H1 (cell line): ENCODE data around the gene SLC15A3. TPM values are rescaled to one million over a fixed set of nuclear protein-coding genes. Genes with fewer than 3 reads are reported as not detected.

ENCODE experiments used
- CTCF ChIA-PET: fragments of 300-600 bp; sonication (Branson Sonifier 250); formaldehyde crosslinking; loops from one replicate; lab custom pipeline; 2021; ENCODE audit not compliant: partially characterized antibody; lab: Charles Lee
- POLR2A ChIA-PET: fragments of 300-600 bp; sonication (Branson Sonifier 250); formaldehyde crosslinking; loops from one replicate; lab custom pipeline; 2021; ENCODE audit warnings: inconsistent platforms; ENCODE audit not compliant: partially characterized antibody; lab: Charles Lee
- DNase-seq, 2 experiments: peaks; one replicate each; pipeline versions ENCODE4 v3.0.0 to v3.0.0-alpha.2; 2010 to 2022; ENCODE audit warnings: low spot score in 2 of 2, low read depth in 1 of 2, mixed read lengths in 1 of 2
- FAIRE-seq: peaks from 2 replicates; lab custom pipeline; 2011; peaks lifted over from hg19 to GRCh38; lab: Jason Lieb, UNC
- H2AFZ ChIP-seq: 2 replicates; pipeline ENCODE4 v1.8.1; 2012; ENCODE audit warnings: low read length, inconsistent platforms
- H2AK5ac ChIP-seq: 2 replicates; pipeline ENCODE4 v1.6.1; 2013; ENCODE audit warnings: low read depth, low read length
- H2BK120ac ChIP-seq: replicated peaks from 2 replicates; pipeline ENCODE3; 2013; ENCODE audit warnings: low read depth, low read length, inconsistent platforms
- H2BK12ac ChIP-seq: 2 replicates; pipeline ENCODE4 v1.6.1; 2013; ENCODE audit warnings: low read depth, low read length
- H2BK15ac ChIP-seq: 2 replicates; pipeline ENCODE4 v1.6.1; 2013; ENCODE audit warnings: low read length
- H2BK20ac ChIP-seq: 2 replicates; pipeline ENCODE4 v1.6.1; 2013; ENCODE audit warnings: low read length
- H2BK5ac ChIP-seq: 2 replicates; pipeline ENCODE4 v1.6.1; 2013; ENCODE audit warnings: low read depth, low read length
- H3K14ac ChIP-seq: 2 replicates; pipeline ENCODE4 v1.6.1; 2013; ENCODE audit warnings: inconsistent platforms; ENCODE audit not compliant: insufficient read length
- H3K18ac ChIP-seq: 2 replicates; pipeline ENCODE4 v1.6.1; 2013; ENCODE audit warnings: low read length; ENCODE audit errors: extremely low read depth
- H3K23ac ChIP-seq: 2 replicates; pipeline ENCODE4 v1.6.1; 2013; ENCODE audit warnings: inconsistent platforms; ENCODE audit not compliant: insufficient read length
- H3K23me2 ChIP-seq: 2 replicates; pipeline ENCODE4 v1.6.1; 2013; ENCODE audit warnings: low read depth, low read length
- H3K27ac ChIP-seq: 2 replicates; pipeline ENCODE4 v1.6.1; 2011; ENCODE audit warnings: low read depth, low read length, inconsistent platforms
- H3K27me3 ChIP-seq, 4 experiments: replicated peaks in 1 of 4; 1 replicate in 1 of 4; 2 replicates in 3 of 4; pipeline versions ENCODE4 v1.6.1 to v1.8.1; 2011 to 2013; ENCODE audit warnings: low read length in 3 of 4, mild to moderate bottlenecking in 3 of 4, inconsistent platforms in 2 of 4, mixed read lengths in 2 of 4, moderate library complexity in 1 of 4; ENCODE audit not compliant: control insufficient read depth in 3 of 4, insufficient read depth in 3 of 4; ENCODE audit errors: extremely low read depth in 1 of 4
- H3K36me3 ChIP-seq, 4 experiments: 2 replicates each; pipeline versions ENCODE4 v1.6.1 to v1.8.1; 2011 to 2013; ENCODE audit warnings: mild to moderate bottlenecking in 4 of 4, low read length in 3 of 4, moderate library complexity in 2 of 4, control low read depth in 1 of 4, inconsistent platforms in 1 of 4; ENCODE audit not compliant: insufficient read depth in 4 of 4, control insufficient read depth in 2 of 4
- H3K4ac ChIP-seq: replicated peaks from 2 replicates; pipeline ENCODE3; 2013; ENCODE audit warnings: low read length, low read depth, mixed read lengths, inconsistent platforms; ENCODE audit not compliant: insufficient read length
- H3K4me1 ChIP-seq, 4 experiments: replicated peaks in 1 of 4; 1 replicate in 1 of 4; 2 replicates in 3 of 4; pipeline versions ENCODE4 v1.6.1 to v1.8.1; 2011 to 2013; ENCODE audit warnings: low read length in 3 of 4, inconsistent platforms in 2 of 4, mixed read lengths in 1 of 4; ENCODE audit not compliant: insufficient read depth in 4 of 4, control insufficient read depth in 3 of 4
- H3K4me2 ChIP-seq, 2 experiments: 2 replicates each; pipeline versions ENCODE4 v1.6.1 to v1.8.1; 2011 to 2013; ENCODE audit warnings: low read depth in 2 of 2, low read length in 2 of 2, control low read depth in 1 of 2, inconsistent platforms in 1 of 2, mild to moderate bottlenecking in 1 of 2; ENCODE audit not compliant: insufficient read depth in 1 of 2
- H3K4me3 ChIP-seq, 4 experiments: fragments of 200-600, 300-600 bp in 1 of 4; sonication (generic), shearing (Covaris generic), sonication (Bioruptor Twin) in 1 of 4; 2 replicates each; pipeline versions ENCODE4 v1.5.1 to v1.8.1; 2011 to 2016; ENCODE audit warnings: low read length in 4 of 4, low read depth in 3 of 4, control low read depth in 2 of 4, inconsistent platforms in 2 of 4, mild to moderate bottlenecking in 2 of 4, mixed read lengths in 1 of 4, moderate library complexity in 1 of 4; ENCODE audit not compliant: insufficient read depth in 2 of 4; ENCODE audit errors: extremely low read depth in 1 of 4
- H3K56ac ChIP-seq: replicated peaks from 2 replicates; pipeline ENCODE3; 2013; ENCODE audit warnings: low read depth, mild to moderate bottlenecking, mixed read lengths, low read length, inconsistent platforms; ENCODE audit not compliant: insufficient read length
- H3K79me1 ChIP-seq: 2 replicates; pipeline ENCODE4 v1.6.1; 2013; ENCODE audit warnings: low read depth, low read length, control low read depth
- H3K79me2 ChIP-seq, 2 experiments: 2 replicates each; pipeline versions ENCODE4 v1.6.1 to v1.8.1; 2012 to 2013; ENCODE audit warnings: low read length in 2 of 2, mild to moderate bottlenecking in 2 of 2, inconsistent platforms in 1 of 2; ENCODE audit not compliant: insufficient read depth in 2 of 2, control insufficient read depth in 1 of 2
- H3K9ac ChIP-seq, 4 experiments: replicated peaks in 1 of 4; 1 replicate in 1 of 4; 2 replicates in 3 of 4; pipeline versions ENCODE4 v1.6.1 to v1.8.1; 2011 to 2013; ENCODE audit warnings: low read depth in 3 of 4, low read length in 3 of 4, control low read depth in 2 of 4, mild to moderate bottlenecking in 2 of 4, moderate library complexity in 2 of 4, inconsistent platforms in 1 of 4; ENCODE audit errors: extremely low read depth in 1 of 4
- H3K9me3 ChIP-seq, 2 experiments: 2 replicates each; pipeline versions ENCODE4 v1.6.1 to v1.8.1; 2012 to 2013; ENCODE audit warnings: mild to moderate bottlenecking in 2 of 2, moderate library complexity in 2 of 2, control low read depth in 1 of 2, inconsistent platforms in 1 of 2, low read depth in 1 of 2, low read length in 1 of 2, mixed read lengths in 1 of 2; ENCODE audit not compliant: insufficient read depth in 2 of 2
- H4K20me1 ChIP-seq, 2 experiments: replicated peaks in 1 of 2; 2 replicates each; pipeline versions ENCODE3 to v1.8.1; 2011 to 2013; ENCODE audit warnings: inconsistent platforms in 2 of 2, low read length in 2 of 2, mild to moderate bottlenecking in 1 of 2; ENCODE audit not compliant: insufficient read depth in 2 of 2, control insufficient read depth in 1 of 2
- H4K5ac ChIP-seq: 2 replicates; pipeline ENCODE4 v1.6.1; 2013; ENCODE audit warnings: low read length, low read depth, mixed read lengths, inconsistent platforms; ENCODE audit not compliant: insufficient read length
- H4K8ac ChIP-seq: 2 replicates; pipeline ENCODE4 v1.8.0; 2013; ENCODE audit warnings: mild to moderate bottlenecking, moderate library complexity, low read length, inconsistent platforms; ENCODE audit not compliant: insufficient read depth; ENCODE audit errors: extremely low read depth
- H4K91ac ChIP-seq: replicated peaks from 2 replicates; pipeline ENCODE3; 2013; ENCODE audit warnings: low read length, mixed read lengths, inconsistent platforms; ENCODE audit not compliant: insufficient read length
- BACH1 ChIP-seq: IDR thresholded peaks from 2 replicates; pipeline ENCODE4 v1.6.1; 2012; ENCODE audit warnings: low read length, improper control_type of control experiment
- EZH2 ChIP-seq: fragments of 200-600 bp; sonication (generic); IDR thresholded peaks from 2 replicates; pipeline ENCODE4 v1.7.1; 2012; ENCODE audit warnings: low read depth, mild to moderate bottlenecking, moderate library complexity, low read length, inconsistent platforms; ENCODE audit not compliant: severe bottlenecking
- POLR2A ChIP-seq, 2 experiments: IDR thresholded peaks; 1 replicate in 1 of 2; 2 replicates in 1 of 2; pipeline ENCODE4 v1.6.1; 2011; ENCODE audit warnings: low read depth in 2 of 2, low read length in 2 of 2, mild to moderate bottlenecking in 2 of 2; ENCODE audit errors: control extremely low read depth in 1 of 2
- RAD21 ChIP-seq, 2 experiments: IDR thresholded peaks in 1 of 2; conservative IDR thresholded peaks in 1 of 2; 2 replicates each; pipeline ENCODE4 v1.6.1; 2011; ENCODE audit warnings: low read depth in 2 of 2, low read length in 2 of 2, improper control_type of control experiment in 1 of 2, inconsistent platforms in 1 of 2, mild to moderate bottlenecking in 1 of 2, moderate library complexity in 1 of 2
- SP1 ChIP-seq: IDR thresholded peaks from 2 replicates; pipeline ENCODE4 v1.6.1; 2011; ENCODE audit warnings: low read depth, low read length
- SRF ChIP-seq: IDR thresholded peaks from 2 replicates; pipeline ENCODE4 v1.6.1; 2011; ENCODE audit warnings: mild to moderate bottlenecking, low read depth, low read length, moderate library complexity
- ZNF274 ChIP-seq: IDR thresholded peaks from 2 replicates; pipeline ENCODE4 v1.7.0; 2012; ENCODE audit warnings: low read length, borderline replicate concordance; ENCODE audit errors: extremely low read depth
- WGBS, 2 experiments: shearing (Covaris generic) in 1 of 2; methylation state at CpG; one replicate each; pipeline versions ENCODE4 v1.1.6 to v1.1.7; 2013 to 2015; ENCODE audit warnings: low lambda C conversion rate in 2 of 2, mixed read lengths in 2 of 2, inconsistent platforms in 1 of 2, low coverage in 1 of 2, missing lambda C conversion rate in 1 of 2; ENCODE audit not compliant: insufficient replicate concordance in 2 of 2, insufficient coverage in 1 of 2, insufficient read length in 1 of 2; ENCODE audit errors: extremely low coverage in 1 of 2, missing lambda C conversion rate in 1 of 2; 5-methylcytosine and 5-hydroxymethylcytosine counted together
- polyA plus RNA-seq, 7 experiments: library from polyadenylated mRNA; depleted of rRNA in 3 of 7; stranded (reverse) in 5 of 7; unstranded in 2 of 7; fragments of >200 nt in 5 of 7; fragments of 200-250 nt in 2 of 7; gene quantifications; 1 replicate in 5 of 7; 2 replicates in 1 of 7; 4 replicates in 1 of 7; pipeline versions ENCODE4 v1.2.1 to v1.2.3, GENCODE V29; 2011 to 2013; ENCODE audit warnings: missing spikeins in 2 of 7, mixed read lengths in 2 of 7
- total RNA-seq: library from RNA; stranded (reverse); fragmentation: NEBNext Ultra II Directional; extraction: Animal tissue kit (Norgen Biotek cat#: 25700); gene quantifications from 2 replicates; pipeline ENCODE4 v1.2.1, GENCODE V29; 2021
- TF ChIP-seq, protein P1 (sequence below): IDR thresholded peaks from 2 replicates; pipeline ENCODE4 v1.6.1; 2012; ENCODE audit warnings: low read length, inconsistent platforms
- TF ChIP-seq, protein P2 (sequence below), 3 experiments: IDR thresholded peaks; 1 replicate in 2 of 3; 2 replicates in 1 of 3; pipeline versions ENCODE4 v1.5.1 to v1.6.1; 2011; ENCODE audit warnings: low read length in 3 of 3, mild to moderate bottlenecking in 3 of 3, inconsistent platforms in 2 of 3, low read depth in 1 of 3, moderate library complexity in 1 of 3; ENCODE audit not compliant: insufficient read depth in 1 of 3; ENCODE audit errors: control extremely low read depth in 1 of 3

SLC15A3 gene
- total and polyA plus RNA-seq, 2 of the 8 experiments (the other 6 are each of a cell fraction or from before 2014, with no cell fraction given): 25.8 to 31.0 TPM

- H3K27me3 ChIP-seq: no peaks in the 10 kb centered on the region; a peak in 1 of 7 replicates
- no peak overlapping the region for H3K4me2 ChIP-seq
- no peak overlapping the region for H3K4me3 ChIP-seq
- no peak overlapping the region for H2BK5ac ChIP-seq
- no peak overlapping the region for H2AFZ ChIP-seq
- no peak overlapping the region for H2BK20ac ChIP-seq
- H3K79me2 ChIP-seq: peaks cover 5 to 24% of the 10 kb centered on the region in 2 experiments
- H3K23me2 ChIP-seq: peaks cover 8% of the 10 kb centered on the region
- H3K56ac ChIP-seq: no peak overlapping the region
- no peak overlapping the region for H2BK120ac ChIP-seq
- no peak overlapping the region for H3K18ac ChIP-seq
- DNase-seq (no peak), FAIRE-seq (no peak)
- no peak overlapping the region for H4K8ac ChIP-seq
- H4K20me1 ChIP-seq: peaks cover 0 to 13% of the 10 kb centered on the region in 2 experiments
- H3K14ac ChIP-seq: no peak overlapping the region
- H3K79me1 ChIP-seq: no peaks in the 10 kb centered on the region; the same call in 1 of the 2 replicates
- no peak overlapping the region for H3K23ac ChIP-seq
- no peak overlapping the region for H3K27ac ChIP-seq
- H2BK15ac ChIP-seq: no peak overlapping the region
- CTCF ChIA-PET: interaction anchor here (1.2 kb wide), 2 partner anchors 12 to 28 kb away, joined by 3 to 4 read pairs; no protein-coding TSS in a partner anchor
- peak overlapping the region; percentile 13; the same call in 1 of the 2 replicates for H2BK12ac ChIP-seq
- no peaks in the 10 kb centered on the region for H3K9me3 ChIP-seq
- no peak overlapping the region for H4K5ac ChIP-seq
- POLR2A ChIA-PET: interaction anchor here (4.2 kb wide), 1 partner anchor 12 kb away, joined by 28 read pairs; the partner anchor contains the start of gene PRPF19
- H3K36me3 ChIP-seq: peaks cover 3 to 14% (median 9%) of the 10 kb centered on the region in 4 experiments; a peak in 5 of 8 replicates
- H3K4ac ChIP-seq: no peak overlapping the region
- no peak overlapping the region for H2AK5ac ChIP-seq
- peaks cover 10 to 27% (median 18%) of the 10 kb centered on the region in 4 experiments for H3K4me1 ChIP-seq
- H4K91ac ChIP-seq: no peak overlapping the region
- H3K9ac ChIP-seq: no peak overlapping the region
- 100% methylated on average over 1 of the region's 1 CpG; no CpG with 5 or more reads in 1 of the 2 experiments for WGBS, 2 experiments
- TF ChIP-seq RAD21 (IDR thresholded peaks at IDR 0.05 in 1 of 2, conservative IDR thresholded peaks at IDR 0.05 in 1 of 2; ENCODE audit: low read depth in 2 of 2, low read length in 2 of 2): no peak
- TF ChIP-seq, protein P1, sequence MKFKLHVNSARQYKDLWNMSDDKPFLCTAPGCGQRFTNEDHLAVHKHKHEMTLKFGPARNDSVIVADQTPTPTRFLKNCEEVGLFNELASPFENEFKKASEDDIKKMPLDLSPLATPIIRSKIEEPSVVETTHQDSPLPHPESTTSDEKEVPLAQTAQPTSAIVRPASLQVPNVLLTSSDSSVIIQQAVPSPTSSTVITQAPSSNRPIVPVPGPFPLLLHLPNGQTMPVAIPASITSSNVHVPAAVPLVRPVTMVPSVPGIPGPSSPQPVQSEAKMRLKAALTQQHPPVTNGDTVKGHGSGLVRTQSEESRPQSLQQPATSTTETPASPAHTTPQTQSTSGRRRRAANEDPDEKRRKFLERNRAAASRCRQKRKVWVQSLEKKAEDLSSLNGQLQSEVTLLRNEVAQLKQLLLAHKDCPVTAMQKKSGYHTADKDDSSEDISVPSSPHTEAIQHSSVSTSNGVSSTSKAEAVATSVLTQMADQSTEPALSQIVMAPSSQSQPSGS: no peak
- TF ChIP-seq, protein P2, sequence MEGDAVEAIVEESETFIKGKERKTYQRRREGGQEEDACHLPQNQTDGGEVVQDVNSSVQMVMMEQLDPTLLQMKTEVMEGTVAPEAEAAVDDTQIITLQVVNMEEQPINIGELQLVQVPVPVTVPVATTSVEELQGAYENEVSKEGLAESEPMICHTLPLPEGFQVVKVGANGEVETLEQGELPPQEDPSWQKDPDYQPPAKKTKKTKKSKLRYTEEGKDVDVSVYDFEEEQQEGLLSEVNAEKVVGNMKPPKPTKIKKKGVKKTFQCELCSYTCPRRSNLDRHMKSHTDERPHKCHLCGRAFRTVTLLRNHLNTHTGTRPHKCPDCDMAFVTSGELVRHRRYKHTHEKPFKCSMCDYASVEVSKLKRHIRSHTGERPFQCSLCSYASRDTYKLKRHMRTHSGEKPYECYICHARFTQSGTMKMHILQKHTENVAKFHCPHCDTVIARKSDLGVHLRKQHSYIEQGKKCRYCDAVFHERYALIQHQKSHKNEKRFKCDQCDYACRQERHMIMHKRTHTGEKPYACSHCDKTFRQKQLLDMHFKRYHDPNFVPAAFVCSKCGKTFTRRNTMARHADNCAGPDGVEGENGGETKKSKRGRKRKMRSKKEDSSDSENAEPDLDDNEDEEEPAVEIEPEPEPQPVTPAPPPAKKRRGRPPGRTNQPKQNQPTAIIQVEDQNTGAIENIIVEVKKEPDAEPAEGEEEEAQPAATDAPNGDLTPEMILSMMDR (IDR thresholded peaks at IDR 0.05; ENCODE audit: control extremely low read depth in 1 of 3, insufficient read depth in 1 of 3, low read depth in 1 of 3, low read length in 3 of 3): no peak
- no peak for TF ChIP-seq ZNF274
- no peak for TF ChIP-seq SRF
- TF ChIP-seq BACH1: no peak
- TF ChIP-seq EZH2: no peak
- TF ChIP-seq SP1: no peak
- TF ChIP-seq POLR2A (IDR thresholded peaks at IDR 0.05; ENCODE audit: control extremely low read depth in 1 of 2, low read depth in 2 of 2, low read length in 2 of 2): no peak
Observed at GRCh38 chr11:60917267-60917666, 34.7 kb downstream of the SLC15A3 start.
